D721Med (cell line): ENCODE results near the gene NSMF.

ENCODE experiments used
- DNase-seq: peaks from one replicate; pipeline ENCODE4 v3.0.0; 2011; ENCODE audit warnings: low spot score; ENCODE audit not compliant: insufficient read length
- FAIRE-seq: peaks from 2 replicates; lab custom pipeline; 2011; peaks lifted over from hg19 to GRCh38; lab: Jason Lieb, UNC
- CTCF ChIP-seq: IDR thresholded peaks from 2 replicates; pipeline ENCODE4 v1.5.1; 2012; ENCODE audit warnings: mild to moderate bottlenecking, control low read depth; ENCODE audit not compliant: insufficient read depth; ENCODE audit errors: missing control alignments

The NSMF gene

GRCh38 chr9:137406876-137407589 lies 52.1 kb downstream of the NSMF start:
- DNase-seq (no peak), FAIRE-seq (no peak)
- TF ChIP-seq CTCF, result peak; percentile 39

DNA sequence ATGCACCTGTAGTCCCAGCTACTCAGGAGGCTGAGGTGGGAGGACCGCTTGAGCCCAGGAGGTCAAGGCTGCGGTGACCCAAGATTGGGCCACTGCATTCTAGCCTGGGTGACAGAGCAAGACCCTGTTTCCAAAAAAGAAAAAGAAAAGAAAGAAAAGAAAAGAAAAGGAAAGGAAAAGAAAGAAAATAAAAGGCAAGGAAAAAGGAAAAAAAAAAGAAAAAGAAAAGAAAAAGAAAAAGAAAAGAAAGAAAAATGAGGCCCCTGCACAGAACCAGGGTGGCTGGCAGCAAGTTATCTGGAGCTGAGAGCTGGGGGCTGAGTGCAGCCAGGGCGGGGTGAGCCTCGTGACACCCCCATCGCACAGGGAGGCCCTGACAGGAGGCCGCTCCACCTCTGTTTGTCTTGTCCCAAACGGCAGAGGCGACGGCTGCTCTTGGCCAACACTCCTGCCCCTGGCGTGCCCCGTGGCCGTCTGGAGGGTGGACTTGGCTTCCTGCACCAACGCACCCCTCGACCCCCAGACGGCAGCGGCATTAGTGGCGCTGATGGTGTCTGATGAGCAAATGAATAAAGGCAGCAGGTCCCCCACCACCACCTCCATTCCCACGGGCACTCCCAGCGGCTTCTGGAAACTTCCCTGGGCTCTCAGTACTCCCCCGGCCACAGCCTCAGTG lies 52.9 kb downstream of the NSMF start:
- TF ChIP-seq CTCF, result no peak
- DNase-seq, result no peak
- no peak for FAIRE-seq

DNA sequence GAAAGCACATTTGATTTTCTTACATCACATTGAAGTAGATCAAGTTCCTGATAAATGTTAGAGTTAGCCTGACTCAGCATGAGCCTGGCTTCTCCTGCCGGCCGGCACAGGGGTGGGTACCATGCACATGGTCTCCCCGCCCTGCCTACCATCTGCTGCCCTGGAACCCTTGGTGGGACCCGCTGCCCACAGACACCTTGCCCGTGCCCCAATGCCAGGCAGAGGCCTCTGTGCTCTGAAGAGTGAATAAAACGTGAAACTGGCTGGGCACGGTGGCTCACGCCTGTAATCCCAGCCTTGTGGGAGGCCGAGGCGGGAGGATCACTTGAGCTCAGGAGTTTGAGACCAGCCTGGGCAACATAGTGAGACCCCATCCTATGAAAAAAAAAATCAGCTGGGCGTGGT lies 53.5 kb downstream of the NSMF start:
- TF ChIP-seq CTCF, result no peak
- FAIRE-seq (no peak), DNase-seq (no peak)

DNA sequence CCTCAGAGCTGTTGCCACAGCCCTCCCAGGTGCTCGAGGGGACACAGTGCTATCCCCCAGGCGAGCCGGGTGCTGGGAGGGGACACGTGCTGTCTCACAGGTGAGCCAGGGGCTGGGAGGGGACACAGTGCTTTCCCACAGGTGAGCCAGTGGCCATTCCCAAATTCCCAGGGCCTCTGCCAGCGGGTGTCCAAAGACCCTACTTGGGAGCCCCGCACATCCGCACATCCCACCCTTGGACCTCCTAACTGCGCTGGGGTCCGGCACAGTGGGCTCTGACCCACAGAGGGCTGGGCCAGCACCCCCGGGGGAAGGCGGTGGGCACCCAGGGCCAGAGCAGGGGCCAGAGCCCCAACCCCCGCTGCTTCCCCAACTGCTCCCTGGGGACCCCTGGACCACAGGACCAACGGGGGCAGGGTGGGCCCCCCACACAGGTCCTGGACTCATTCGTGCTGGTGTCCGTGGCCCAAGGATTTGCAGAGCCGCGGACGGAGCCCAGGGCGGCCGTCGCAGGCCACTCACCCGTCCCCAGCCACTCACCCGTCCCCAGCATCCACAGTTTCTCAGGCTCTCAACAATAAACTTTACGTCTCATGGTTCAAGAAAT lies 54.1 kb downstream of the NSMF start:
- no peak for TF ChIP-seq CTCF
- DNase-seq, result no peak
- no peak for FAIRE-seq

GRCh38 chr9:137403269-137403668 lies 55.9 kb downstream of the NSMF start:
- FAIRE-seq (no peak), DNase-seq (no peak)
- TF ChIP-seq CTCF, result no peak

DNA sequence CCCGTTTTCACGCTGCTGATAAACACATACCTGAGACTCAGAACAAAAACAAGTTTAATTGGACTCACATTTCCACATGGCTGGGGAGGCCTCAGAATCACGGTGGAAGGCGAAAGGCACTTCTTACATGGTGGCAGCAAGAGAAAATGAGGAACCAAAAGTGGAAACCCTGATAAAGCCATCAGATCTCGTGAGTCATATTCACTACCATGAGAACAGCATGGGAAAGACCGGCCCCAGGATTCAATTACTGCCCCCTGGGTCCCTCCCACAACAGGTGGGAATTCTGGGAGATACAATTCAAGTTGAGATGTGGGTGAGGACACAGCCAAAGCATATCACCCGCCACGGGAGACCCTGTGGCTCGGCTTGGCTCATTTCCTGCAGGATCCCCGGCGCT lies 56.4 kb downstream of the NSMF start:
- FAIRE-seq (no peak), DNase-seq (no peak)
- no peak for TF ChIP-seq CTCF
